Stimulated activated CD4-positive, alpha-beta T cell treated with anti-CD3 and anti-CD28 coated beads, TNF-alpha, amount 100 ng/mL, for 48 hours (primary cell): ENCODE data around the gene VEGFD.

ENCODE experiments used
- DNase-seq, 3 donors: peaks; one replicate each; pipeline ENCODE4 v3.0.0-alpha.2; 2020; ENCODE audit warnings: low read depth in 3 of 3

The VEGFD gene

GRCh38 chrX:15384304-15384703, at the start of gene VEGFD:
Gene VEGFD, minus strand, starts transcription at chrX:15384413. Its CDS starts 467 bp downstream, at chrX:15383946.
- no peak for DNase-seq

- DNase-seq = no peak
These were observed 46.4 kb upstream of the VEGFD start for GRCh38 chrX:15430584-15430983.

- no peak for DNase-seq
These were observed 45.9 kb upstream of the VEGFD start for GRCh38 chrX:15430076-15430475.

- DNase-seq = no peak
These were observed 40.8 kb upstream of the VEGFD start for GRCh38 chrX:15425024-15425423.

- DNase-seq = no peak
These were observed 34.5 kb upstream of the VEGFD start for GRCh38 chrX:15418707-15419181.

GRCh38 chrX:15418041-15418706, 34.0 kb upstream of the VEGFD start:
- no peak for DNase-seq

GRCh38 chrX:15416133-15416993, 32.1 kb upstream of the VEGFD start:
- no peak for DNase-seq

- no peak for DNase-seq
These were observed 28.9 kb upstream of the VEGFD start for GRCh38 chrX:15413101-15413500.

- no peak for DNase-seq
These were observed 26.7 kb upstream of the VEGFD start for GRCh38 chrX:15410947-15411346.

- DNase-seq = no peak
These were observed 26.2 kb upstream of the VEGFD start for GRCh38 chrX:15410430-15410829.

- no peak for DNase-seq
These were observed 21.6 kb upstream of the VEGFD start for GRCh38 chrX:15405846-15406245.

- DNase-seq = no peak
These were observed 20.3 kb upstream of the VEGFD start for GRCh38 chrX:15404401-15405096.

GRCh38 chrX:15401378-15401777, 17.2 kb upstream of the VEGFD start:
- no peak for DNase-seq

GRCh38 chrX:15399962-15400391, 15.8 kb upstream of the VEGFD start:
- DNase-seq = no peak

GRCh38 chrX:15398874-15399273, 14.7 kb upstream of the VEGFD start:
- DNase-seq = no peak

- DNase-seq = no peak
These were observed 11.6 kb upstream of the VEGFD start for GRCh38 chrX:15395789-15396188.

- no peak for DNase-seq
These were observed 7.6 kb upstream of the VEGFD start for GRCh38 chrX:15391850-15392249.

- DNase-seq = no peak
These were observed 1.4 kb downstream of the VEGFD start for GRCh38 chrX:15382813-15383212.

GRCh38 chrX:15376956-15377355, 7.3 kb downstream of the VEGFD start:
- DNase-seq = no peak

- no peak for DNase-seq
These were observed 10.2 kb downstream of the VEGFD start for GRCh38 chrX:15373976-15374375.

GRCh38 chrX:15366506-15367352, 17.5 kb downstream of the VEGFD start:
- no peak for DNase-seq
